T-helper 2 cell treated with Interferon-gamma antibody and Interleukin-4, amounts not matched to agents 100 ng/mL and 5 ng/mL, for 36 hours (primary cell): ENCODE measurements around the gene C3orf22. TPM values are rescaled to one million over a fixed set of nuclear protein-coding genes. Genes with fewer than 3 reads are reported as not detected.

Source experiments
- intact Hi-C: fragments of 100-400 bp; cut with micrococcal nuclease; formaldehyde crosslinking; loops from one replicate; pipeline ENCODE4 v1.15.1; 2023
- total RNA-seq: library from RNA; stranded (reverse); gene quantifications from 2 replicates; pipeline ENCODE4 v1.2.3, GENCODE V29; 2022

The C3orf22 gene
- total RNA-seq, 1 donor from 2014 or later = not detected

GRCh38 chr3:126556637-126557414, 1.9 kb downstream of the C3orf22 start:
- intact Hi-C loops = no loop called here

- intact Hi-C loops = no loop called here
Observed at GRCh38 chr3:126555795-126556636, 2.7 kb downstream of the C3orf22 start.

GRCh38 chr3:126554560-126555525, 3.9 kb downstream of the C3orf22 start:
- intact Hi-C loops = no loop called here

- intact Hi-C loops = no loop called here
Observed at GRCh38 chr3:126553284-126554084, 5.2 kb downstream of the C3orf22 start.

GRCh38 chr3:126552688-126553283, 5.9 kb downstream of the C3orf22 start:
- intact Hi-C loops = no loop called here

GRCh38 chr3:126551839-126552687, 6.7 kb downstream of the C3orf22 start:
- intact Hi-C loops = no loop called here

GRCh38 chr3:126551121-126551838, 7.5 kb downstream of the C3orf22 start:
- intact Hi-C loops = no loop called here

GRCh38 chr3:126550488-126551051, 8.2 kb downstream of the C3orf22 start:
- intact Hi-C loops = no loop called here

GRCh38 chr3:126549861-126550487, 8.8 kb downstream of the C3orf22 start:
- intact Hi-C loops = no loop called here

- intact Hi-C loops = no loop called here
Observed at GRCh38 chr3:126548556-126549466, 9.9 kb downstream of the C3orf22 start.

- intact Hi-C loops = no loop called here
Observed at GRCh38 chr3:126547721-126548120, 11.0 kb downstream of the C3orf22 start.

GRCh38 chr3:126546549-126547239, 12.0 kb downstream of the C3orf22 start:
- intact Hi-C loops = no loop called here

- intact Hi-C loops = no loop called here
Observed at GRCh38 chr3:126546013-126546412, 12.7 kb downstream of the C3orf22 start.

- intact Hi-C loops = no loop called here
Observed at GRCh38 chr3:126545544-126545943, 13.2 kb downstream of the C3orf22 start.

- intact Hi-C loops = no loop called here
Observed at GRCh38 chr3:126544596-126545281, 14.0 kb downstream of the C3orf22 start.
